CD4-positive, alpha-beta T cell treated with Interleukin-2 at 100 ng/mL for 4 hours (primary cell): ENCODE results near the gene CHAT.

ENCODE experiments used
- DNase-seq: peaks from one replicate; pipeline ENCODE4 v3.0.0-alpha.2; 2020; ENCODE audit warnings: low spot score

Gene CHAT

GRCh38 chr10:49631975-49632374, 18.1 kb downstream of the CHAT start:
- DNase-seq: no peak

- DNase-seq: no peak
Measured at GRCh38 chr10:49632406-49633317, 18.8 kb downstream of the CHAT start.

DNA sequence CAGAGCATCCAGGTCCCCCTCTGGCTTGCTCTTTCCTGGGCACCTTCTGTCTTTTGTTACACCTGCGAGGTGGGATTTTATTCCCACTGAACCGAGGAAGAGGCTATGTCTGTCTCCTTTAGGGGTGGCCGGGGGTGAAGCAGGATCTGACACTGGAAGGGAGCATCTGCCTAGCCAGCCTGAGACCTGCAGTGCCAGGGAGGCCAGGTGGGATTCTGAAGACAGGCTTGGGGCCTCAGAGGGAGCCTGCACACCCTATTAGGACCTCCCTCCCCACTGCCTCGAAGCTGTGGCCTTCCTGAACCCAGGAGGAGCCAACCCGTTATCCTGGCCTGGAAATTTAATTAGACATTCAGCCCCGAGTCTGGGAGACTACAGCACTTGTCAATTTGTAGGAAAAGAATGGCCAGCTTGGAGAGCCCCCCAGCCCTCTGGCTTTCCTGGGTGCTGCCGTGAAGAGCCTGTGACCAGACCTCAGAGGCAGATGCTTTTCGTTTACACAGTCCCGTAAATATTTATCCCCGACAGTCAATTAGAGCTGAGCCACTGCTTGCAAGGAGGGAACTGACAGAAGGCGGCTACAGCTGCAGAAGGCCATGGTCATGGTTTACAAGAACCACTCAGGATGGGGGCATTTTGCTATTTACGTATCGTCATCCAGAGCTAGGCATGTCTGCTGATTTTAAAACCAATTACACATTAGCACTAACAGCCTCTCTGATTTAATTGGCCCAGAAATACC, 19.7 kb downstream of the CHAT start:
- DNase-seq: no peak

- DNase-seq: no peak
Measured at GRCh38 chr10:49634069-49634660, 20.3 kb downstream of the CHAT start.

DNA sequence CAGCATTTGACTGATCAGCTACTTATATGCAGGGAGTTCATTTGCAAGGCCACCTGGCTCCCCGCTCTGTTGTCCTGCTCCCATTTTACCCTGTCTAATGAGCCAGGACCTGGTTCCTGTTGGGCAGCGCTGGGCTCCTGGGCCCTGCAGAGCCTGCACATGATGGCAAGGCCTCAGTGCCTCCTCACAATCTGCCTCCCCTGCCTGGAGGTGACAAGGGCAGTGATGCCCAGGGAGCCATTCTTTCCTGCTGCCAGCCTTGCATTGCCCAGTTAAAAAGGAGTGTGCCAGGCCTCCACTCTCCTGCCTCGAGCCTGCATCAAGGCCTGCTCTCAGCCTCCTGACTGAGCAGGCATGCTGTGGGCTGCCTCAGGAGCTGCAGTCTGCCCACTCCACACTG, 28.5 kb downstream of the CHAT start:
- no peak for DNase-seq

DNA sequence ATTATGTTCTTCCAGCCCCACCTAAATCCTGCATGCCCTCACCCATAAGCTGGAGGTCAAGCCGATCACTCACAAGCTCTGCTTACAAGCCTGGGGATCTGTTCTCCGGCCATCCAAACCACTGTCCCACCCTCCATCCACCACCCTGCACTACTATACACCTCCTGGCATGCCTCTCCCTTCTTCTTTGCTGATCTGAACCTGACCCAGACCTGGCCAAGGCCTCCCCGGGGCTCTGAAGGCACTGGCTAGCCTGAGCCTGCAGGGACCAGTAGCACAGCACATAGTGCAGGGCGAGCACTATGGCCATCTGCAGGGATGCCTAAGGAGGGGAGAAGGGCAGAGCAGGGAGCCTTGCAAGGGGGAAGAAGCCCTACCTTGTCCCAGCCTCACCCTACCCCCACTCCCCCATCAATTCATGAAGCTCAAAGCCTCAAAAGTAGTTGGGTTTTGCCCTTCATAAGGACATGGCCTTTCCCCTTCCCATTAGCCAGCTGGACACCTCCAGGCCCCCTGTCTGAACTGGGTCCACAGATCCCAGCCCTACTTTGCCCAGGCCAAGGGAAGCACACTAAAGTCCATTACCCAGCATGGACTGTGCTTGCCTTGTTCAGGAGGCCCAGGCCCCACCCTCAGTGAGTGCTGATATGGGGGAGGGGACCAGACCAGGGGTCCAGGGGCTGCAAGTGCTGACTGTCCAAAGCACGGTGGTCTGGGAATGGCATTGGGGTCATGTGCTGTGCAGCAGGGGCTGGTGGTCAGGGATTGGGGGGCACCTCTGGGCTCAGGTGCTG, 29.6 kb downstream of the CHAT start:
- DNase-seq: no peak

- DNase-seq: no peak
Measured at GRCh38 chr10:49644035-49644646, 30.3 kb downstream of the CHAT start.

DNA sequence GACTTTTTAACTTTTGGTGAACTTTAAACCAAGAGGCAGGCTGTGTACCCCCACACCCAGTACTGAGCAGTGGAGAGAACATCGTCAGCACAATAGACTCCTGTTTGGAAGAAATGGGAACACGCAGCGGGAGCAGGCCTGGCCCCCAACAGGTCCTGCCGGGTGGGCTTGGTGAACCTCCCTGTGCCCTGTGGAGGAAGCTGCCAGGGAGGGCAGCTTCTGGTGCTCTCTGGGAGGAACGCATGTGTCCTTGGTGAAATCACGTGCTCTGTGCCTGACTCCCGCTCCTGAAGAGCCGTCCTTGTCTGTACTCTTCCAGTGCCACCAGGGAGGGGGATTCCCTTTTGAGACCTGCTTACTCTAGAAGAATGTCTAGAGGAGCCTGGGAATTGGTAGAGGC, 31.6 kb downstream of the CHAT start:
- no peak for DNase-seq

DNA sequence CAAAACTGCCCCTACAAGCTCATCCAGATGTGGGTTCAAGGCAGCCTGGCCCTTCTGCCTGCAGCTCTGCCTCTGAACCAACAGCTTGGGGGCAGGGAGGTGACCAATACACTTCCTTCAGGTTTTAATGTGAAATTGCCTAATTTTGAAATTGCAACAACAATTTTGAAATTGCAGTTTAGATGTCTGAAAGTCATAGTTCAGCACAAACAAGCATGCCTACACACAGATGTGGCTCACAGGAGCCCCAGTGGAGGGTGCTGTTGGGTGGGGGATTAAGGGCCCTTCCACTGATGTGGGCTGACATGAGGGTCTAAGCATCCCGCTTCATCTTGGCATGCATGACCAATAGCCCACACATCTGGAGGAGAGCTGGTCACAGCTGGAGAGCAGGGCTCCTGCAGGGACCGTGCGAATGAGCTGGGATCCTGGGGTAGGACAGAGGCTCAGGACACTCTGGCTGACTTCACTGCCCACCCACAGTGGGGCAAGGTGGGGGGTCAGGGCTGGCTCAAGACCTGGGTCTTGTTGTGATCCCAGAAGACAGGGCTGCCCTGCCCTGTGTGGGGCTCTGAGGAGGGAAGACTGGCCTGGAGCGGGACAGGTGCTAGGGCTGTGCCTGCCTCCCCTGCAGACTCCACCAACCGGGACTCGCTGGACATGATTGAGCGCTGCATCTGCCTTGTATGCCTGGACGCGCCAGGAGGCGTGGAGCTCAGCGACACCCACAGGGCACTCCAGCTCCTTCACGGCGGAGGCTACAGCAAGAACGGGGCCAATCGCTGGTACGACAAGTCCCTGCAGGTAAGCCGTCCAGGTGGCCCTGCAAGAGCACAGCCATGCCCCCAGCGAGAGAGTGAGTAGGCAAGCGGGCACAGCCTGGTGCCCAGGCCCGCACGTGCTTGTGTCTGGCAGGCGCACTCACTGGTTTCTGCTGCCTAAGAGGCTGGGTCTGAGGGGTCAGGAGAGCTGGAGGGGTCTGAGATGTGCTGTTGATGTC, 32.3 kb downstream of the CHAT start:
- DNase-seq: no peak

DNA sequence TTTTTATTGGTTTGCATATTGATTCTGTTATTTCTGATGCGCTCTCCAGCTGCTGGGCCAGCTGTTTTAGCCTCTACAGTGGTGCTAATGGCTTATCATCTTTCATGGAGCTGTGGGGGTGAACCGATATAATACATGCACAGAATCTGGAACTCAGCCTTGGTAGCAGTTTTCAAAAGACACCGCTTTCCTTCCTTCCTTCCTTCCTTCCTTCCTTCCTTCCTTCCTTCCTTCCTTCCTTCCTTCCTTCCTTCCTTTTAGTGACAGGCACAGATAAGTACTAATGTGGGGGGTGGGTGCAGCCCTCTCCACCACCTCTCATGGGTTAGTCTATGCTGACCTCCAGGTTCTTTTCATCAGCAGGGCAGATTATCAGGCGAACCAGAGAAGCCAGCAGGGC, 33.7 kb downstream of the CHAT start:
- no peak for DNase-seq

DNA sequence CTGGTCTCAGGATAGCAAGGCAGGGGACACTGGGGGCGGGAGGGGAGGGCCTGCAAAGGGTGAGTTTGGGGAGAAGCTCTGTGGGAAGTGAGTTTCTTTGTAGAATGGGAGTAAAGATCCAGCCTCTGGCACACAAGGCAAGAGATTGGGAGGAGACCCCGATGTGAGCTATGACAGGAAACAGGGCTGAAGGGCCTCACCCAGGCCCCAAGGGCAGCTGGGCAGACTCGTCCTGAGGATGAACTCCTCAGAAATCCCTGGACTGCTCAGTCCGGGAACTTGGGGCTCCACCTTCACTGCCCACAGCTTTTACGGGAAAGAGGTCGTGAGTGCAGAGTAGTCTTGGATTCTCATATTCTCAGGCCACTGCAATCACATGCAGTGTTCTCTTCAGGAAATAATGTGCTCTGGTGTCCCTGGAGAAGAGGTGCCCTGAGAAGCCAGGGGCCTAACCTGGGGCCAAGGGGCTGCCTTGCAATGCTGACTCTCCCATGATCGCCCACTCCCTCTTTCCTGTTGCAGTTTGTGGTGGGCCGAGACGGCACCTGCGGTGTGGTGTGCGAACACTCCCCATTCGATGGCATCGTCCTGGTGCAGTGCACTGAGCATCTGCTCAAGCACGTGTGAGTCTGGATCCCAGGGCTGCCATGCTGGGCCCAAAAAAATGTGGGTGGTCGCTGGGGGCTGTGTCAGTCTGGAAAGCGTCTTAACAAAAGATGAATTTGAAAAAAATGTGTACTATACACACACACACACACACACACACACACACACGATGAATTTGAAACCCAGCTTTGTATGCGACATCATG, 34.4 kb downstream of the CHAT start:
- DNase-seq: no peak

GRCh38 chr10:49649294-49649693, 35.5 kb downstream of the CHAT start:
- no peak for DNase-seq

DNA sequence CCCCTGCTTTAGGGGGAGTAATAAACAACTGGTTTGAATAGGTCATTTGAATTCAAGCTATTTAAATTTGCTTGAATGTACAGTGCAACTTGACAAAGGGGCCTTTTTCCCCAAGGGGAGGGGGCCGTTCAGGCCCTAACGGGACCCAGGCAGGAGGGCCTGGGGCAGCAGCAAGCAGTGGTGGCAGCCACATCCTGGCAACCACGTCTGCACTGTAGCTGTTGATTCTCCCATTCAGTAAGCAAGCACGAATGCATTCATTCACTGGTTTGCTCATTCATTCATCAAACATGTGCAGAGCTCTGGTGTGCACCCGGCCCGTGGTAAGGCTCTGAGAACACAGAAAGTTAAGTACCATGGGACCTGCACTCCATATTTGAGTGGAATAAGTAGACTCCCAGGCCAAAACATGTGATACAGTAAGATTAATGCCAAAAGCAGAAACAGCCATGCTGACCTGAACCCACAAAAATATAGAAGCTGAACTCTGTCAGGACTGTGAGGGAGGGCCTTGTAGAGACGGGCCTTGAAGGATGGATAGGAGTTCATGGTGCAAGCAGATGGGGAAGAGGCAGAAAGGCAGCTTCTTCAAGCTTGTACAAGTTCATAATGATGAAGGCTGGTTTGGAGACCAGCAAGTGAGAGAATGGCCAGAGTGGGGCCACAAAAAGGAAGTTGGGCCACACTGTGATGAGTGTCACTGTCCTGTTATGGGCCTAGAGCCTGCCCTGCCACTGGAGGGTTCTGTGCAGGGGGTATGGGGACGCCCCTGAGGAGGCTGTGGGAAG, 36.3 kb downstream of the CHAT start:
- no peak for DNase-seq

DNA sequence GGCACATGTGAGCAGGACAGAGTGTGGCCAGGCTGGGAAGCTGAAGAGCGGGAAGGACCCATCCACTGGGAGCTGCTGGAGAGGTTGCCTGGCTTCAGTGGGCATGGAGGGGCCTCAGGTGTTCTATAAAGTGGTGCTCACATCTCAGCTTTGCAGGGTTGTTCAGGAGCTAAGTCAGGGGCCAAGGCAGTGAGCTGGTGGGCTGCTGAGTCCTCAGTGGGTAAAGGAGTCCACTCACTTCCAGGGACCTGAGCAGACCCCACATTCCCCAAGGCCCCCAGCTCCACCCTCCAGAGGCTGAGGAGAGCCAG, 36.8 kb downstream of the CHAT start:
- DNase-seq: no peak

DNA sequence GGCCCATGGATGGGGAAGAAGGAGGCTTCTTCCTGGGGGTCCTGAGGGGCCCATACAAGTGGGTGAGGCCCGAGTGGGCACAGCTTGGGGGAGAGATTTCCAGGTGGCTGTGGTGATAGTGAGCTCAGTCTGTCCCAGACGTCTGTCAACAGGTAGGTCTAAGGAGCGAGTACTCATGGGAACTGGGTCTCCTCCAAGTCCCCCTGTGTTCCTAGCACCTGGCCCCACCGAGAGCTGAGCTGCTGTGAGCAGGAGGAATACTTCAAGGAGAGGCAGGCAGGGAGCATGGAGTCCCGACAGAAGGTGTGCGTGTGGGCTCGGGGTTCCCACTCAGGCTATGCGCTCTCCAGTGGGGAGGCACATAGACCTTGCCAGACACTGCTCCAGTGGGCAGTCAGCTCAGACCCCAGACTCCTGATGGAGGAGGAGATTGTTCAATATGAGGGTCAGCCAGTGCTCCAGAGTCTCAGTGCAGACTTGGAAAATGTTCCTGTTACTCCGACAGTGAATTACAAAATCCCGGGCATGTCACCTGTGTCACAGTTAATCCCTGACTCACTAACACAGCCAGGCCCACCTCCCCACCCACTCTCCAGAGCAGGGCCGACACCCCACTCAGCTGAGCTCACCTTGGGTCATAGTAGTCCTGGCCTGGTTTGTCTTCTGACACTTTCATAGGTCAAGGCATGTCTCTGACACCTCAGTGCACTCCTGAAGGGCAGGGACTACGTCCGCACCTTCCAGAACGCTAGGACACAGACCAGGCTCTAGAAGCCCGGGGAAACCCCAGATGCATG, 37.4 kb downstream of the CHAT start:
- no peak for DNase-seq

GRCh38 chr10:49651917-49652316, 38.1 kb downstream of the CHAT start:
- no peak for DNase-seq

GRCh38 chr10:49652421-49653272, 38.8 kb downstream of the CHAT start:
- DNase-seq: no peak
